RWPE1 (cell line): ENCODE results near the gene ABLIM1.

Source experiments
- CTCF ChIA-PET: fragments of 350-600 bp; sonication (Branson Sonifier 250); formaldehyde crosslinking; extraction: SDS; loops from one replicate; lab custom pipeline; 2021; lab: Yijun Ruan, JAX
- POLR2A ChIA-PET: fragments of 400-600 bp; formaldehyde crosslinking; extraction: SDS; loops from one replicate; lab custom pipeline; 2020; ENCODE audit warnings: antibody characterized with exemption; ENCODE audit not compliant: low non-redundant PET; lab: Yijun Ruan, JAX
- DNase-seq: peaks from one replicate; pipeline ENCODE4 v3.0.0; 2012; ENCODE audit warnings: low spot score
- H3K27ac ChIP-seq: fragments of 450-650 bp; 2 replicates; pipeline ENCODE4 v1.5.1; 2017
- TF ChIP-seq, protein P1 (sequence below): fragments of 450-650 bp; conservative IDR thresholded peaks from 2 replicates; pipeline ENCODE4 v1.5.1; 2017; ENCODE audit warnings: low read depth, mild to moderate bottlenecking

ABLIM1 gene

DNA sequence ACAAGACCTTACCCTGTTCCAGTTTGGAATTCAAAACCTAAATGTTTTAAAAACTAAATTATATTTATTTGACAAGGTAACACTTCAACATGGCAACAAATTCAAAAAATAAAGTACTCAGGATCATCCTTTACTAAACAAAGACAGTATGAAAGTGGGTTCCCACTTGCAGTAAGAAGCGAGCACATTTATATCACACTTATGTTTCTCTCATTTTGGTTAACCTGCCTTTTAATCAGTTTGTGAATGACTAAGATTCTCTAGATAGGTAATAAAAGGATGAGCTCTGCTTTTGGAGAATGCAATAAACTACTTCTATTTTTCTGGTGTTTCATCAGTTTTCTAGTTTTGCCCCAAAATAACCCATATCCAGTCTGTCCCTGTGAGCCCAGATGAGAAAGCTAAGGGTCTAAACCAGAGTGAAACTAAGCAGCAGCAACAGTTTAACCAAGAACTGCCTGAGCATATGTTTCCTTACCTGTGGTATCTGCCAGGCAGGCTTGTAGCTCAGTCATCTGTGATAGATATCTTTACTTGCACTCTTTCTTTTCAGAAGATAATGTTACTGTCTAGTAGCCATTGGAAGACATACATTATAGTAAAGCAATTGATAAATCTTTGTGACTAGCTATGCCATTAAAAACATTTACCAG lies 64.1 kb downstream of the ABLIM1 start:
- TF ChIP-seq, protein P1, sequence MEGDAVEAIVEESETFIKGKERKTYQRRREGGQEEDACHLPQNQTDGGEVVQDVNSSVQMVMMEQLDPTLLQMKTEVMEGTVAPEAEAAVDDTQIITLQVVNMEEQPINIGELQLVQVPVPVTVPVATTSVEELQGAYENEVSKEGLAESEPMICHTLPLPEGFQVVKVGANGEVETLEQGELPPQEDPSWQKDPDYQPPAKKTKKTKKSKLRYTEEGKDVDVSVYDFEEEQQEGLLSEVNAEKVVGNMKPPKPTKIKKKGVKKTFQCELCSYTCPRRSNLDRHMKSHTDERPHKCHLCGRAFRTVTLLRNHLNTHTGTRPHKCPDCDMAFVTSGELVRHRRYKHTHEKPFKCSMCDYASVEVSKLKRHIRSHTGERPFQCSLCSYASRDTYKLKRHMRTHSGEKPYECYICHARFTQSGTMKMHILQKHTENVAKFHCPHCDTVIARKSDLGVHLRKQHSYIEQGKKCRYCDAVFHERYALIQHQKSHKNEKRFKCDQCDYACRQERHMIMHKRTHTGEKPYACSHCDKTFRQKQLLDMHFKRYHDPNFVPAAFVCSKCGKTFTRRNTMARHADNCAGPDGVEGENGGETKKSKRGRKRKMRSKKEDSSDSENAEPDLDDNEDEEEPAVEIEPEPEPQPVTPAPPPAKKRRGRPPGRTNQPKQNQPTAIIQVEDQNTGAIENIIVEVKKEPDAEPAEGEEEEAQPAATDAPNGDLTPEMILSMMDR = no peak
- POLR2A ChIA-PET = no interaction called here

DNA sequence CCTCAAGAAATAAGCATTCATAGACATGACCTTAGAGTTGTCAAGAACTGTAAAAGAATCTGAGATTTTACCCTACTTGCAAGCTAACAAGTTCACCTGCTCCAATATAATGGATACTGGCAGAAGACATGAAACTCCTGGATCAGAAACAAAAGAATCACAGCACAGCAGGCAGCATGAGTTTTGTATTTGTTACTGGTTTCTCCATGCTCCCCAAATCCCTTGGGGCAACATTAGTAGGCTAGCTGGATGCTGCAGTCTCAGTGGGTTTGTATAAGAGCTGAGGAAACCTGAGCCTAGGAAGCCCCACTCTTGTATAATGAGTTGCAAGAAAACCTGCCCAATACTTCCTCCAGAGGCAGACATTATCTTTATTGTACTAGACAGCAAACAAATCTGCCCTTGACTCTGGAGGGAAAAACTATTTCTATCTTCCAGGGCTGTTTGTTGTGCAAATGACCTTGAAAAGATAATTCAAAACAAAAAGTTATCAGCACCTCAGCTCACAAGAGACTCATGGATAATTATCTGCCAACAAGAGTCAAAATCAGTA lies 64.8 kb downstream of the ABLIM1 start:
- TF ChIP-seq, protein P1 = no peak
- DNase-seq = no peak
- H3K27ac ChIP-seq = no peak overlapping the region
- POLR2A ChIA-PET = no interaction called here
- CTCF ChIA-PET = interaction anchor here (0.5 kb wide), 1 partner anchor 9 kb away, joined by 3 read pairs; no protein-coding TSS in a partner anchor

More for the DNA sequence above, 64.1 kb downstream of the ABLIM1 start:
- no peak overlapping the region for H3K27ac ChIP-seq
- DNase-seq = no peak
- CTCF ChIA-PET = no interaction called here

- ChIA-PET POLR2A (no interaction called here), CTCF (interaction anchor here (0.6 kb wide), 2 partner anchors 125 to 1466 kb away, joined by 4 to 5 read pairs; no protein-coding TSS in a partner anchor)
- DNase-seq = no peak
- TF ChIP-seq, protein P1 = no peak
- H3K27ac ChIP-seq = no peak overlapping the region
These were observed 67.1 kb downstream of the ABLIM1 start for GRCh38 chr10:114590993-114591392.

DNA sequence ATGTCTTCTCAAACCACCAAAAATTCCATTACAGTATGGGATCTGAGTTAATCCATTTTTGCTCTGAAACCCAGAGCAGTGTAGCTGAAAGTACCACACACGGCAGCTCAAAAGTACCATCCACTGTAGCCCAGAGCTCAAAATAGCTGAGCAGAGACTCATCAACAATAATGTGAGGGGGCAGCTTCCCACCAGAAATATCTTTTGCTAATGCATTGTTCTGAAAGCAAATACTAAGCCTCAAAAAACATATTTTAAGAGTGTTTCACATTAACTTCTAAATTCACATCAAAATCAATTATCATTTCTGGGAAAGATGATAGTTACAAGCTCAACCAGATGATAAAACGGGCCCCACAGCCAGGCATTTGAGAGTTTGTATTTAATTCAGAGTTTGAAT lies 73.7 kb downstream of the ABLIM1 start:
- no peak overlapping the region for H3K27ac ChIP-seq
- ChIA-PET CTCF (interaction anchor here (0.6 to 0.7 kb wide), 2 partner anchors 8 to 20 kb away, joined by 3 read pairs; no protein-coding TSS in a partner anchor), POLR2A (no interaction called here)
- no peak for DNase-seq
- TF ChIP-seq, protein P1 = no peak

GRCh38 chr10:114581071-114581470 lies 77.0 kb downstream of the ABLIM1 start:
- TF ChIP-seq, protein P1 = no peak
- DNase-seq = no peak
- CTCF ChIA-PET = interaction anchor here (1.1 kb wide), 1 partner anchor 8 kb away, joined by 4 read pairs; no protein-coding TSS in a partner anchor
- no peak overlapping the region for H3K27ac ChIP-seq
- POLR2A ChIA-PET = no interaction called here

GRCh38 chr10:114577133-114577532 lies 80.9 kb downstream of the ABLIM1 start:
- peak overlapping the region; percentile 74 for H3K27ac ChIP-seq
- DNase-seq = peak; percentile 46
- ChIA-PET POLR2A (no interaction called here), CTCF (interaction anchor here (0.7 kb wide), 2 partner anchors 8 to 245 kb away, joined by 3 read pairs; no protein-coding TSS in a partner anchor)
- TF ChIP-seq, protein P1 = no peak
